Left forelimb (tissue), 1 donor: ENCODE measurements around the gene KDM3B.
A peak's percentile ranks its signal among the peaks of the same experiment; 100 is the strongest.
"Not testable (repeated sequence)": the region's sequence is repeated elsewhere in the genome, so short reads cannot be mapped to it uniquely, and the experiment has no call there.

Experiments
- DNase-seq: peaks from one replicate; pipeline ENCODE4 v3.0.0-alpha.2; 2018; ENCODE audit warnings: low spot score

The KDM3B gene

DNA sequence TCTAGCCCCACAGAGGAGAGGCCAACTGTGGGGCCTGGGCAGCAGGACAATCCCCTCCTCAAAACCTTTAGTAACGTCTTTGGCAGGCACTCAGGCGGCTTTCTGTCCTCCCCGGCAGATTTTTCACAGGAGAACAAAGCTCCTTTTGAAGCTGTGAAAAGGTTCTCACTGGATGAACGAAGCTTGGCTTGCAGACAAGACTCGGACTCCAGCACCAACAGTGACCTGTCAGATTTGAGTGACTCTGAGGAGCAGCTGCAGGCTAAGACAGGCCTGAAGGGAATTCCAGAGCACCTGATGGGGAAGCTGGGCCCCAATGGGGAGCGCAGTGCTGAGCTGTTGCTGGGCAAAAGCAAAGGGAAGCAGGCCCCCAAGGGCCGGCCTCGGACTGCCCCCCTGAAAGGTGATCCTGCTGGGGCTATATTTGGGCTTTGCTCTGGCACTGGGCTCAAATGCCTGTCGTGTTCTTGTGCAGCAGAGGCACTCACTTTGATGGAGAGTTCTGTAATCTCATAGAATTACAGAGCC lies 39.4 kb downstream of the KDM3B start:
- no peak for DNase-seq

DNA sequence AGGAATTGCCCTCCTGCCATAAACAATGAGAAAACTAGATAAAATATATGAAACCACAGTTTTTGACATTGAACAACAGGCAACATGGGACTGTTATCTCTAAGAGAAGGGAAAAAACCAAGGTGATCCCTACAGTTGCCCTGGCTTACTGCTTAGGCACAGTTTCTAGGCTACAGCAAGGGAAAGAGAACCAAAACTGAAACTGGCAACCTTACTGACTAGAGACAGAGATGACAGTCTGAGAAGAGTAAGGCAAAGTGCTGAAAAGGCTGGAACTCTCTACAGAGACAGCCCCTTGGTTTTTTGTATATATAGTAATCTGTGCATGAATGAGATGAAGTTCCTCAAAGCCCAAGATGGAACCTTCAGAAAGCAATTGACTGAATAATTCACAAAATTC lies 50.2 kb downstream of the KDM3B start:
- no peak for DNase-seq

DNA sequence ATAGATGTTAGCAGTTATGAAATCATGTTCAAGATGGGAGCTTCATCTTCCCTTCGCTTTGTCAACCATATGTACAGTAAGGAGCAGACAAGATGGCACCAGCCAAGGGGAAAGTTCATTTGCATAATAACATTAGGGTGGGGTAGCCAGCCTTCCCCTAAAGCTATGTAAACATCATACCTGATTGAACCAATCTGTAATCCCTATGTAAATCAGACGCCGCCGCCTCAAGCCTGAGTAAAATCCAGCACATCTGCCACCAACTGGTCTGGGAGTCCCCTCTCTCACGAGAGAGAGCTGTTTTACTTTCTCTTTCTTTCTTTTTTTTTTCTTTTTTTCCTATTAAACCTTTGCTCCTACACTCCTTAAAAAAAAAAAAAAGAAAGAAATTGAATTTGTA lies 55.5 kb downstream of the KDM3B start:
- DNase-seq = no peak

DNA sequence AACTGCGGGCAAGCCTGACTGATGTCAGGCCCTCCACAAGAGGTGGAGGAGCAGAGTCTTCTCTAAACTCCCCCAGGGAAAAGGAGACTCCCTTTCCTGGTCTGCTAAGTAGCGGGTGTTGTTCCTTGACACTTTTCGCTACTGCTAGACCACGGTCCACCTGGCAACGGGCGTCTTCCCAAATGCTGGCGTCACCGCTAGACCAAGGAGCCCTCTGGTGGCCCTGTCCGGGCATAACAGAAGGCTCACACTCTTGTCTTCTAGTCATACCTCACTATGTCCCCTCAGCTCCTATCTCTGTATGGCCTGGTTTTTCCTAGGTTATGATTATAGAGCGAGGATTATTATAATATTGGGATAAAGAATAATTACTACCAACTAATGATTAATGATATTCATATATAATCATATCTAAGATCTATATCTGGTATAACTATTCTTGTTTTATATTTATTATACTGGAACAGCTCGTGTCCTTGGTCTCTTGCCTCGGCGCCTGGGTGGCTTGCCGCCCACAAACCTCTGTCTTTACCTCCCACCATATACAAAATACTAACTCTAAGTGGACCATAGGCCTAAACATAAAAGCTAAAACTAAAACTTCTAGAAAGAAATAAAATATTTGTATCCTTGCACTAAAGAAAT lies 58.6 kb downstream of the KDM3B start:
- not testable (repeated sequence) for DNase-seq

DNA sequence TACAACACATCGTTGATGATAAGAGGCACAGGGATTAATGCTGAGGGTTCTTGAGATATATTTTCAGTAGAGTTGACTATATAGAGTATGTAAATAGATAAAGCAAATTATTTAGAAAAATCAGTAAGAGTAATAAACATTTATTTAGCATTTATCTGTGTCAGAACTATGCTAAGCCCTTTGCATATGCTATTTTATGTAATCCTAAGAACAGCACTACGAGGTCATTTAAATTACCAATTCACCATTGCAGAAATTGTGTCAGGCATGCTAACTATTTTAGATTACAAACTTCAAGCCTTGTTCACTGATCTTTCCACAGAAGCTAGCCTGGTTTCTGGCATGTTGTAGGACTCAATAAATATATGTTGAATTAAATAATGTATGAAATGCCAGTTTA lies 66.0 kb downstream of the KDM3B start:
- DNase-seq = no peak

DNA sequence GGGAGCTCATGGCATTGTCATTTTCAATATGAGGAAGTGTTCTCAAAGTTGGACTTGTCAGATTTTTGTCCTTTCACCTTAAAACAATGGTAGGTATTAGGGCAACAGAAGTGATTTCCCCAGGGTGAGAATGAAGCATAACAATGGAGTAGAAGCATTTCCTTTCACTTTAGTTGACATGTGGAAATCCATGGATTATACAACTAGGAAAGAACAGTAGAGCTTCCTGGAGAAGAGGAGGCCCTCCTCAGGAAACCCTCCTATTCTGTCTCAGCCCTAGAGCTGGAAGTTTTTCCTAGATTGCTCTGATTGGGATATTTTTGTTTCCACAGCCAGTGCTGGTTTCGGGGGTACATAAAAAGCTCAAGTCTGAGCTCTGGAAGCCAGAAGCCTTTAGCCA lies 72.6 kb downstream of the KDM3B start:
- DNase-seq = no peak

DNA sequence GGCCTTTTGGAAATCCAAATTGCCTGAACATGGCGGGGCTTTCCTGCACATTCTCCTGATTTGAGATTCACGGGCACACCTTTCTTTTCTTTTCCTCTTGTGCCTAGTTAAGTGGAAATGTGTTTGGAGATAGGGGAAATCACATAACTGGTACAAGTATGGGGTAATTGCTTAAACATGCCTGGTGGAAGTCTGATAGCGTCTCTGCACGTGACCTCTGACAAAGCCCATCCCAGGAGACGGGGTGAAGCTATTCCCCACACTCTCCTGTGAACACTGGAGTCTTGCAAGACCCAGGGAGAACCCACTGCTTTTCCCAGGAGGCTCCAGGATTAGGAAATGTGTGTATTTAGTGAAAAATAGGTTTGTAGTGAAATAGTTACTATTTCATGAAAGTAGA lies 83.5 kb downstream of the KDM3B start:
- no peak for DNase-seq

DNA sequence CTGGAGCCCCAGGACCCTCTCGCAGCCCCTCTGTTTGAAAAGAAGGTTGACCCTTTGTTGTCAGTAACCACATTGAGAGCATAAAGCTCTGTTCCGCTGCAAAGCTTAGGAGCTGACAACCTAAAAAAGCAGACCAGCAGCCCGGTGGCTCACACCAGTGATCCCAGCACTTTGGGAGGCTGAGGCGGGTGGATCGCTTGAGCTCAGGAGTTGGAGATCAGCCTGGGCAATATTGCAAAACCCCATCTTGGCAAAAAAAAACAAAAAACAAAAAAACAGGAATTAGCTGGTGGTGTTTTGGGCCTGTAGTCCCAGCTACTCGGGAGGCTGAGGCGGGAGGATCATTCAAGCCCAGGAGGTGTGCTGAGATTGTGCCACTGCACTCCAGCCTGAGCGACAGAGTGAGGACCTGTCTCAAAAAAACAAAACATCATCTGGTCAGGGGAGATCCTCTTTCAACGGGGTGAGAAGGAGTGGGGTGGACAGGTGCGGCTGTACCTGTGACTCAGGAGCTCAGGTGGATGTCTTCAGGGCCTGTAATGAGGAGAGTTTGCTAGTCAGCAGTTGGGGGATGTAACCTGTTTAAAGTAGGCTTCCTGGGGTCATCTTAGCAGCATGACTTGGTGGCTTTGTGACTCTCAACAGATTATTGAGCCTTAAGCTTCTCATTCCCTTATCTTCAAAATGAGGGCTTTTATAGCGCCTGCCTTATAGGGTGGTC lies 85.7 kb downstream of the KDM3B start:
- DNase-seq = no peak

DNA sequence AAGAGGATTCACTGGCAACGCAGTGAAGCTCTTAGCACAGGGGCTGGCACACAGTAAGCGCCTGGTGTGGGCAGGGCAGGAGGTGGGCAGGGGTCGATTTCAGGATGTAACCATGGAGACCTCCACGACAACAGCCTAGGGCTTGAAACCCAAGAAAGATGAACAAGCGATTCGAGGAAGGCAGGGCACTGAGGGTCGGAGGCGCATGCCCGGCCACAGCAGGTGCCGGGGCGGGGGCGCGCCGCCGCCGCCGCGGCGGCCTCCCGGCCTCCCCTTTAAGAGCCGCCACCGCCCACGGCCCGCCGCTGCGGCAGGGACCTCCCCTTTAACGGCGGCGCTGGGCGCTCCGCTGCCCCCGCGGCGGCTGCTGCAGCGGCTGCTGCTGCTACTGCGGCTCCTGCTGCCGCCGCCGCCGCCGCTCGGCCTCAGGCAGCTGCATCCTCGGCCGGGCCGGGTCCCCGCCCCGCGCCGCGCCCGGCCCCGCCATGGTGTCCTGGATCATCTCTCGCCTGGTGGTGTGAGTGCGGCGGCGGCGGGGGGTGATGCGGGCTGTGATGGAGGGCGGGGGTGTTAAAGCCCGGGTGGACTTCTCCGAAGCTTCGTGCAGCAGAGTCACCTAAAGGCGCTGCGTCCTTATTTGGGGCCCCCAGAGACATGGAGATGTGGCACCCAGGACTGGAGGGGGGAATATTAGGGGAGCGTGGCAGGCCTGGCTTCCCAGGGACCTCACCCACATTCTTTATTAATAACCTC lies 86.4 kb downstream of the KDM3B start, which contains the start of gene REEP2:
REEP2 (plus strand) TSS at position 334 of the 753 bp plus-strand sequence; CDS start at position 486, 152 bp downstream.
- no peak for DNase-seq

DNA sequence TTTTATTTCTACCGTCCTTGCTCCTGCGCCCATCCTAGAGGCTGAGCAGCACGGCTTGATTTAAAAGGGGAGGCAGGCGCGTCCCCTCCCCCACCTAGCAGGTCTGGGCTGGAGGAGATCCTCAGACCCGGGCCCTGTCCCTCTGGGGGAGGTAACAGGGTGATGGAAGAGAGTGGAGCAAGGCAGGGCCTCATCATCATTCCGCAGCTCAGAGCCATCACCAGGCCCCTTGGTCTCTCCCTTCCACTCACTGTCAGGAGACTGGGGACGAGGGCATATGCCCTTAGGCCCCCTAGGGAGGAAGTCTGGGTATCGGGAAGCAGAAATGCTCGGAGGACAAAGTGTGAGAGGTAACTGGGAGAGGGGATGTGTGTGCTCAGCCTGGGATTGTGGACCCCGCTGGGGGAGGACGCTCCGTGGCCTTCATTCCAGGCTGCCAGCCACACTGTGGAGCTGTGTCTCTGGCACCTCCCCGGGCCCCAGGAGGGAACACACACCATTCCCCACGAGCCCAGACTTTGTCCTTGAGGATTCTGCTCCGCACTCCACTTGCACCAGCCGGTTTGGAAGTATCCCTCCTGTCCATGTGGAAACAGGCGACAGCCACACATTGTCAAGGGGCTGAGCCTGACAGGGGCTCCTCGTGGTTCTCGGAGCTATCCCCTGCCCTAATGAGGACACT lies 87.1 kb downstream of the KDM3B start:
- no peak for DNase-seq

DNA sequence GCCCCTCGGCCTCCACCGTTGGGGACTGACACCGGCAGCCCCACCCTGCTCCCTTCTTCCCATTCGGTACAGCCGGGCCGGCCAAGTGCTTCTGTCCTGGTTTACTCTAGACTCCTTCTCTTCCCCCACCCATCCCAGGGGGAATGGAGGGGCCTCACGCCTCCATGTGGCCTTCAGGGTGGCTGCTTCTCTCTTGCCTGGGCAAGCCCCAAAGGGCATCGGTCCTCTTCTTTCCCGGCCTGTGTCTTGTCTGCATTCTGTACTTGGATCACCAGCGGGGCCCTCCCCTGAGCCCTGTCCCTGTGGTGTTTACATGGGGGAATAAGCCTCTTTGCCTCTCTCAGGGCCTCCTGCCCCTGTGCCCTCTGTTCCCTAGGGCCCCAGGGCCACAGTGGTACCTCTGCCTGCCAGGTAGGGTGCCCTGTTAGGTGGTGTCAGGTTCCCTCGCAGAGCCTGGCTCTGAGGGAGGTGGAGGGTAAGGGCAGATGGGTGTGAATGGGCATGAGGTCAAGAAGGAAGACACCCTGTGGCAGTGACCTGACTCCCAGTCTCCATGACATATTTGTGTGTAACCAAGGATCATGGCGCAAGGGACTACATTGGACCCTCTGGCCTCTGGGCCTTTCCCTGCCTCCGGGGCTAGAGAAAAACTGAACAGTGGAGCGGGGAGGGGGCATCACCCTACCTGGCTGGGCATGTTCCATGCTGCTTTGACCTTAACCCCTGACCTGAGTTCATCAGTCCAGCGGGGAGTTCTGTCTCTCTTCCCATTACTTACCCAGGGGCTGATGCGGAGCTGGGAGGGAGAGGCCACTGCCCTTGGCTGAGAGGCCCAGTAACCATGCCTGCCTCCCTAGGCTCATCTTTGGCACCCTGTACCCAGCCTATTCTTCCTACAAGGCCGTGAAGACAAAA lies 87.9 kb downstream of the KDM3B start:
- no peak for DNase-seq

DNA sequence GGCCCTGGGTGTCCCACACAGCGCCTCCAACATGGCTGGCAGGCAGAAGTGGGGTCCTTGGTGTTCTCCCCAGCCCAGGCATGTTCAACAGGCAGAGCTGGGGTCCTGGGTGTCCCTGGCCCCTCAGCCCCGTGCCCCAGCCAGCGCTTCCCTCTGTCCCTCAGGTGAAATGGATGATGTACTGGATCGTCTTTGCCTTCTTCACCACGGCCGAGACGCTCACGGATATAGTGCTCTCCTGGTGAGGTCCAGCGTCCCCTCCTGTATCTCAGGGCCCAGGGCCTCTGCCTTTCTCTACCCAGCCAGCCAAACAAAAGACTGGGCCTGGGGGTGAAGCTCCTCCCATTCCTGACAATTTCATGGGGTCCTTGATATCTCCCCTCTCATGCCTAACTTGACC lies 88.7 kb downstream of the KDM3B start:
- DNase-seq = no peak

DNA sequence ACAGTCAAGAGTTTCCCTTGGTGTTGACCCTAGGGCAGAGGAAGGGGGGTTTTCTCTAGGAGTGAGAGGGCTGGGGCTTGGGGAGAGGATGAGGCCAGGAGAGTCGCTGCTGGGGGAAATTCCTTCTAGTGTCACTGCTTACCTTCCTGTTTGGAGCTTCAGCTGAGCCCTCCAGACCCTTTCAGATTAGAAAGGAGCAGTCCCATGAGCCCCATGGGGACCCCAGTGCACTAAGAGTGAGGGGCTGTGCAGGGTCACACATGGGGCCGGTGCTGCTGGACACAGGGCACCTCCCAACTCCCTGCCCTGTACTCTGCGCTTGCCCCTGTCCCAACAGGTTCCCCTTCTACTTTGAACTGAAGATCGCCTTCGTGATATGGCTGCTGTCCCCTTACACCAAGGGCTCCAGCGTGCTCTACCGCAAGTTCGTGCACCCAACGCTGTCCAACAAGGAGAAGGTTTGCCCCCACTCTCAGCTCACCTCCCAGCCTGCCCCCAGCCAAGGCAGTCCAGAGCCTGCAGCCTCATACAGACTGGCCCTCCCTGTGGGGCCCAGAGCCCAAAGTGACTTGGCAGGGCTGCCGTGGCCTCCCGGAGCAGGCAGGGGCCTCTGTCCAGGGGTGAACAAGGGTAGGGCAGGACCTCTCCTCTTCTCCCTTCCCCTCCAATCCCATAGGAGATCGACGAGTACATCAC lies 91.7 kb downstream of the KDM3B start:
- peak; percentile 51 for DNase-seq

DNA sequence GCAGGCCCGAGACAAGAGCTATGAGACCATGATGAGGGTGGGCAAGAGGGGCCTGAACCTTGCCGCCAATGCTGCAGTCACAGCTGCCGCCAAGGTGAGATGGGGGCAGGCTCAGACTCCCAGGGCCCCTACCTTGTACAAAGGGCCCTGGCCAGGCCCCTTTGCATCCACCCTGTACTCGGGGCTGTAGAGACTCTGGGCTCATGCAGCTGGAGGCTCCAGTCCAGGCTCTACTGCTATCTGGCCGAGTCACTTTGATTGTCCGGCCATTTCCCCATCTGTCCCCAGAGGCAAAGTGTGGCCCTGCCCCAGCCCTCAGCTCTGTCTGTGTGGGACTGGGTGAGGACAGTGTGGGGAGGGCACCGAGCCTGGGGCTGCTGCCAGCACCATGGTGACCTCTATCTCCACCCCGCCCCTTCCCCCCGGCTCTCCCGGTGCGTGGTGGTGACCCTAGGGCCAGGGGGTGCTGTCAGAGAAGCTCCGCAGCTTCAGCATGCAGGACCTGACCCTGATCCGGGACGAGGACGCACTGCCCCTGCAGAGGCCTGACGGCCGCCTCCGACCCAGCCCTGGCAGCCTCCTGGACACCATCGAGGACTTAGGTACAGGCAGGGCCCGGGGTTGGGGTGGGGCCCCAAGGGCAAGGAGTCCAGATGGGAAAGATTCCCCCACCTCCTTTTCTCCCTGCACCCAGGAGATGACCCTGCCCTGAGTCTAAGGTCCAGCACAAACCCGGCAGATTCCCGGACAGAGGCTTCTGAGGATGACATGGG lies 92.5 kb downstream of the KDM3B start:
- DNase-seq = peak; percentile 55

DNA sequence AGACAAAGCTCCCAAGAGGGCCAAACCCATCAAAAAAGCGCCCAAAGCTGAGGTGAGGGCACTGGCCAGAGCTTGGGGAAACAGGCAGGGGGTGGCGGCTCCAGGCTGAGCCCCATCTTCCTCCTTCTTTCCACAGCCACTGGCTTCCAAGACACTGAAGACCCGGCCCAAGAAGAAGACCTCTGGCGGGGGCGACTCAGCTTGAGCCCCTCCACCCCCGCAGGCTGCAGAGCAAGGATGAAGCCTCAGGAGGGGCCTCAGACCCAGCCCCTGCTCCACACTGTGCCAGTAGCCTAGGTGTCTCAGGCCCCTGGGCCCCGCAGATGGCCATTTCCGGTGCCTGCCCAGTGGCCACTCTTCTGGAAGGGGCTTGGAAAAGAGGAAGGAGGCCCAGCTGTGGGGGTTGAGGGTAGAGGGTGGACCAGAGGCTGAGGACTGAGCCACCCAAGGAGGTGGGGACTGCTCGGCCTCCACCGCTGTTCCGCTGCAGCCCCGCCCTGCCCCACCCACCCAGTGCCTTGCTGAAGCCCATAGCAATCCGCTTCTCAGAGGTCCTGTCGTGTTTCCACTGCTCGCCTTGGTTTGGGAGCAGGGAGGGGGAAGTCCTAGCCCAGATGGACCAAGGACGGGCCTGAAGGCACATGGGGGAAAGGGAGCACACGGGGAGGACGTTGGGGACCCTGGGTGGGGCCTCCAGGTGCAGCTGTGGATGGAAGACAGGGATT lies 93.2 kb downstream of the KDM3B start:
- DNase-seq = peak; percentile 53

DNA sequence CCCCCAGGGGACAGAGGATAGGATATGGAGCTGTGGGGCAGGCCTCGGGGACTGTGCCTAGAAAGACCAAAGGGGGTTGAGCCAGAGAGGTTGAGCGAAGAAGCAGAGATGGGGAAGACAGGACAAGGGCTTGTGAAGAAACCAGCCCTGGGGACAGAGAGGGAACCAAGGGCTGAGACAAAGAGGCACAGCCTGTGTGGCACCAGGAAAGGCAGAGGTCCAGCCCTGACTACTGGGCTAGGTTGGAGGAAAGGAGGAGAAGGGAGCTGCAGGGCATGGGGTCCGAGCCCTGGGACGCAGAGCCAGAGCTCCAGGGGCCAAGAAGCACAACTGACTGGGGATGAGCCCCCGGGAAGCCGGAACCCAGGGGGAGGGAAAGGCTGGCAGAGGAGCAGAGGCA lies 95.6 kb downstream of the KDM3B start:
- DNase-seq = no peak

DNA sequence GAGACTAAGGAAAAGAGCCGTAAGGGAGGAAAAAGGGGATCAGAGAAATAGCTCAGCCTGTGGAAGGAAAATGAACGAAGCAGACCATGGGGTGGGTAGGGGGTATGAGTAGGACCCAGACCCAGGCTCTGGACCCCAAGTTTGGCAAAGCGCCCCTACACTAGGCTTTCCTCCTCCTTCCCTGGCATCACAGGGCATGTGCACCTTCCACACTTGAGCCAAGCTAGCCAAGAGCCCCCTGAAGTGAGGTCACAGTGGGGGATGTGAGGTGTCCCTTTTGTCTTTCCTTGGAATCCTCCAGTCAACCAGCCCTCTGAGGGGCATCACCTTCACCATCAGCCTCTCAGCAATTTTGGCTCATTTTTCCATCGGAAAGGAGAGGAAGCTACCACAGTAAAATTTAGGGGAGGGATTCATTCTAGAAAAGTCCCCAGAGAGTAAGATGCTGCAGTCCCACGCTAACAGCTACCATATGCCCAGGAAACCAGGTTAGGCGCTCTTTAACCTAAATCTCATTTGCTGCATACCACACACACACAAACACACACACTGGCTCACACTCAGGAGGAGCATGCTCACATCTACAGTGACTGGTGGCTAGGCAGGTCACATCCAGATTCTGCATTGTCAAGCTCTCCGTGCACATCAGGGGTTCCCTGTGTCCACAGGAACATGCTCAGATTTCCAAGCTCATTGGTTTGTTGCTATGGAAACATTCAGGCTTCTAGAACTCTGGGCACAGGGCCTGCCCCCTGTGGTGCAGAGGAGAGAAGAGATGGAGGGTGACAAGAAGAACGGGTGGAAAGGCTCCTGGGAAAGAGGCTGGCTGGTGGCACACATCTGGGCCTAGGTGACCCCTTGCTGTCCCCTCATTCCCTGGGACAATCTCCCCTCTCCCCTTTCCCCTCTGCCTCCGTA lies 96.3 kb downstream of the KDM3B start:
- DNase-seq = no peak
